ENCODE results near the gene NCSTN. TPM values are rescaled to one million over a fixed set of nuclear protein-coding genes. Genes with fewer than 3 reads are reported as not detected.

NCSTN gene
- total RNA-seq, 1 experiment from 2014 or later: 67.8 TPM

- H3K9me3 Mint-ChIP-seq: no peaks in the 10 kb centered on the region
- no peaks in the 10 kb centered on the region for H3K79me2 ChIP-seq (ENCODE audit: insufficient read depth, low read length)
- no peaks in the 10 kb centered on the region for H3K79me1 ChIP-seq (ENCODE audit: insufficient read depth, low read depth, low read length, poor library complexity, severe bottlenecking)
- no peak overlapping the region for H4K8ac ChIP-seq (replicated peaks; ENCODE audit: insufficient read length, low read depth, low read length)
- H3K23ac ChIP-seq (ENCODE audit: insufficient read length, low read depth, low read length): no peak overlapping the region
- no peak overlapping the region for H4K5ac ChIP-seq (ENCODE audit: insufficient read length, low read depth, low read length)
- no peak overlapping the region for H3K4me2 ChIP-seq (ENCODE audit: insufficient read depth, insufficient read length, low read length)
- no peaks in the 10 kb centered on the region for H3K9me3 ChIP-seq (ENCODE audit: control insufficient read depth, low read depth, low read length)
- no peak for DNase-seq
- H2BK20ac ChIP-seq (ENCODE audit: low read depth, low read length, poor library complexity, severe bottlenecking): no peak overlapping the region
- no peak overlapping the region for H2BK15ac ChIP-seq (ENCODE audit: low read depth, low read length)
- H3K23me2 ChIP-seq (ENCODE audit: insufficient read length, low read depth, low read length, poor library complexity, severe bottlenecking): no peaks in the 10 kb centered on the region
- no CpG with 5 or more reads among the region's 2 CpGs for WGBS (ENCODE audit: extremely low coverage, insufficient read length, low lambda C conversion rate)
- H4K91ac ChIP-seq (ENCODE audit: insufficient read length, low read depth, low read length): no peak overlapping the region
- no peaks in the 10 kb centered on the region for H3K4me1 ChIP-seq (ENCODE audit: insufficient read depth, low read length)
- H3K36me3 Mint-ChIP-seq (ENCODE audit: insufficient read depth in 1 of 3, low read depth in 3 of 3): peaks cover 46 to 98% (median 86%) of the 10 kb centered on the region in 3 experiments
- no peak overlapping the region for H2BK12ac ChIP-seq (ENCODE audit: insufficient read length, low read depth, low read length)
- H3K18ac ChIP-seq (ENCODE audit: insufficient read length, low read depth, low read length): no peak overlapping the region
- no peak overlapping the region for H2AK5ac ChIP-seq (ENCODE audit: insufficient read length, low read length)
- no peaks in the 10 kb centered on the region for H3K27me3 ChIP-seq (ENCODE audit: insufficient read depth, low read length)
- no peak overlapping the region for H3K9ac ChIP-seq (ENCODE audit: extremely low read depth, insufficient read length, low read length)
- peaks cover 0 to 3% of the 10 kb centered on the region in 2 experiments; a peak in 2 of 4 replicates for H3K4me1 Mint-ChIP-seq
- no peak overlapping the region for H3K4ac ChIP-seq (ENCODE audit: low read depth, low read length)
- H3K27me3 Mint-ChIP-seq (ENCODE audit: low read depth): no peaks in the 10 kb centered on the region
- 0 out of 7 replicates have a peak overlapping the region, but pooled peaks of 1 of the 3 experiments have one; percentile 9 for H3K27ac Mint-ChIP-seq
- H2BK5ac ChIP-seq (ENCODE audit: insufficient read length, low read length): no peak overlapping the region
- H3T11ph ChIP-seq (ENCODE audit: low read length): no peak overlapping the region
- no peak overlapping the region for H2BK120ac ChIP-seq (ENCODE audit: low read depth, low read length, poor library complexity, severe bottlenecking)
- H3K56ac ChIP-seq (ENCODE audit: insufficient read length, low read depth, low read length): no peak overlapping the region
- no peak for TF ChIP-seq CTCF (conservative IDR thresholded peaks at IDR 0.05)
- H3K4me3 Mint-ChIP-seq: no peak overlapping the region
- H2AFZ ChIP-seq (ENCODE audit: low read length): no peak overlapping the region
- peaks cover 2% of the 10 kb centered on the region for H4K20me1 ChIP-seq (ENCODE audit: control insufficient read depth, insufficient read depth, insufficient read length)
- no peak overlapping the region for H3K14ac ChIP-seq (ENCODE audit: insufficient read depth, low read length)
- H3K27ac ChIP-seq (ENCODE audit: insufficient read length, low read depth, low read length): no peak overlapping the region
These were observed 10.0 kb downstream of the NCSTN start for GRCh38 chr1:160353223-160353622.

Data from H9 (cell line).